HG02623 (cell line): ENCODE measurements around the gene PIP5K1B.

Experiments
- ATAC-seq: cut with Tn5 transposase; IDR thresholded peaks from one replicate; pipeline ENCODE4 v1.9.1; 2021; ENCODE audit warnings: moderate library complexity; ENCODE audit not compliant: unreplicated experiment

Gene PIP5K1B

GRCh38 chr9:68763104-68763503 is 58.1 kb downstream of the PIP5K1B start:
- ATAC-seq = no peak

DNA sequence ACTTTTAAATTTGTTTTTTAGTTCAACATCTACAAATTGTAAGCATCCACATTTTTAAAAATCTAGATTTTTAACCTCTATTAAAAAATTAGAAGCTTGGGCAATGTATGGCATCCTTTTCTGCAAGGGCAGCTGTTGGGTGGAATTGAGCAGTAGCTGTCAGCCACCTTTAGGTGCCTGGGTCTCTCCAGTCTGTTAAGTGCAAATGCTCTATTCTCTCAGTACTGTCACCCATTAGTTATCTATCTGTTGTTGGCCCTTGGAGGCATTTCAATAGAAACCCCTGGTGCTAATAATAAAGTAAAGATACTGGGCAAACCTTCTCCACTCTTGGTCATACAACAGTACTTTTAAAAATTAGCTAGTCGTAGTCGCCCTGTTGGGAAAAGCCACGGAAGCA is 63.6 kb downstream of the PIP5K1B start:
- no peak for ATAC-seq

- ATAC-seq = no peak
These were observed 64.8 kb downstream of the PIP5K1B start for GRCh38 chr9:68769852-68770251.

GRCh38 chr9:68771376-68771775 is 66.3 kb downstream of the PIP5K1B start:
- no peak for ATAC-seq

DNA sequence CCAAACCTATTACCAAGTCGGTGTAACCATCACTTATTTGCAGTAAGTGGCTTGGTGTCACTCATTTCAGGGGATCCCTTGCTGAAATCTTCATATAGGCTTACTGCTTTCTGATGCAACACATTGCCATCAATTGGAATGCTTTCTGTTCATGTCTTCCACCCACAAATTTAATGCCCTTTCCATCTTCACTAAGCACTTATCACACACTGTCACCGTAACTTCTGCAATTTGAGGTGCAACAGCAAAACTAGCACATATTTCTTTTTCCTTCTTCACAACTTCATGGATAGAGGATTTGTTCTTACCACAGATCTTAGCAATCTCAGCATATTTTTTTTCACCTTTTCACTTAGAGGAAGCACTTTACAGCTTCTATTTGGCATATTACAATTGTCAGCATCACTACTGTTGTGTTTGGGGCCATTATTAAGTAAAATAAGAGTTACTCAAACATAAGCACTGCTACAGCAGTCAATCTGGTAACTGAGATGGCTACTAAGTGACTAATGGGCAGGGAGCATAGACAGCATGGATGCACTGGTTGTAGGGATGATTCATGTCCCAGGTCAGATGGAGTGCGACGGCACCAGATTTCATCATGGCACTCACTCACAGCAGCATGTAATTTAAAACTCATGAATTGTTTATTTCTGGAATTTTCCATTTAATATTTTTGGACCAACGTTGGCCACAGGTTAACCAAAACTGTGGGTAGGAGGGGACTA is 70.1 kb downstream of the PIP5K1B start:
- no peak for ATAC-seq

DNA sequence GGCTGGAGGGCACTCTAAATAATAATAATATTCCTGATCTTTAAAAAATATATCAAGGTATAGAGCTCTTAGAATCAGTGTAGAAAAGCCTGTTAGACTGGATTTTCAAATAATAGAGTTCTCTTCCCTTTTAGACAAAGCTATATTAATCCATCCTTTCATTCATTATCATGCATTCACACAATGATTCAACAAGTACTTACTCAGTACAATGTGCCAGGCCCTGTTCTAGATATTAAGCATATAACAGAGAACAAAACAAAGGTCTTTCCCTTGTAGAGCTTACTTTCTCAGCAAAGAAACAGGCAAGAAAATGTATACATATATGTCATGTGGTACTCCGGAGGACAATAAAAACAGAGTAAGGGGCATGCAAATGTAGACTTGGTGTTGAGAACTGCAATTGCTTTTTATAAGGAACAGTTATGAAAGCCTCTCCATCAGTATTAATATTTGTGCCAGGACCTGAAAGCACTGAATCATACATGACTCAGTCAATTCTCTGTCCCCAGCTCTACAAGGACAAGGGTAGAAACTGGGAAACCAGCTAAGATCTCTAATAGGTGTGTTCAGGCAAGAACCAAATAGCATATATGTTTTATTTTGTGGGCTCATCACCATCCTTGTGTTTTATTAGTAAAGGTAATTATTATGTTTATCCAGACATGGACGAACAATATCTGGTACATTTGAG is 72.2 kb downstream of the PIP5K1B start:
- no peak for ATAC-seq

- ATAC-seq = no peak
These were observed 73.6 kb downstream of the PIP5K1B start for GRCh38 chr9:68778635-68779034.

GRCh38 chr9:68779558-68780379 is 74.7 kb downstream of the PIP5K1B start:
- peak; percentile 77 for ATAC-seq

DNA sequence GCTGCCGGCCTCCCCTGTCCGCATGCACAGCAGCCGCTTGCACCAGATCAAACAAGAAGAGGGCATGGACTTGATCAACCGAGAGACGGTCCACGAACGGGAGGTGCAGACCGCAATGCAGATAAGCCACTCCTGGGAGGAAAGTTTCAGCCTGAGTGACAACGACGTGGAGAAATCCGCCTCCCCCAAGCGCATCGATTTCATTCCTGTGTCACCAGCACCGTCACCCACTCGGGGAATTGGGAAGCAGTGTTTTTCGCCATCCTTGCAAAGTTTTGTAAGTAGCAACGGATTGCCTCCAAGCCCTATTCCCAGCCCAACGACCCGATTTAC is 75.3 kb downstream of the PIP5K1B start:
- ATAC-seq = no peak

DNA sequence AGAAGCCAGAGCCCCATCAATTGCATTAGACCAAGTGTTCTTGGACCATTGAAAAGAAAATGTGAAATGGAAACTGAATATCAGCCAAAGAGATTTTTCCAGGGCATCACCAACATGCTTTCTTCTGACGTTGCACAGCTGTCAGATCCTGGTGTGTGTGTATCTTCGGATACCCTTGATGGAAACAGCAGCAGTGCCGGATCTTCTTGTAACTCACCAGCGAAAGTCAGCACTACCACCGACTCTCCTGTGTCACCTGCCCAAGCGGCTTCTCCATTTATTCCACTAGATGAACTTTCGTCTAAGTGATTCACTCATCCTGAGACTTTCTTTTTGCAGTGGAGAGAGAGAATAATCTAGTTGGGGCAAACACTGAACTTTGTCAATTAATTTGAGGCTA is 75.7 kb downstream of the PIP5K1B start:
- ATAC-seq = no peak

DNA sequence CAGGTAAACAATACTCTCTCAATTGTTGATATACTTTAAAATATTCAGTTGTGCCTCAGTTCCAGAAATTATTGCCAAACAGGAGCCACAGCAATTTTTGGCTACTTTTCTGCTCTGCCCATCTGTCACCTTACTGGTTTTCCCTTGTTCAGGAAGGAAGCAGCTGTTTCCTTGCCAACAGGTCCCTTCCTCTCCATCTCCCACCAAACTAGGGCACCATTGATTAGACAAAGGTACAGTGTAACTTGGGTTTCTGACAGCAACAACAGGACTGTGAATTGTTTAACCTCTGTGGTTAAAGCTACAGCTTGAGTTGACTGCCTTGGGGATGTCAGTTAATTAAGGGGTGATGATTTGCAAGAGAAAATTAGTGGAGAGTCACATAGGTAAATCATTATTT is 76.9 kb downstream of the PIP5K1B start:
- ATAC-seq = no peak

GRCh38 chr9:68782546-68782945 is 77.5 kb downstream of the PIP5K1B start:
- ATAC-seq = no peak

DNA sequence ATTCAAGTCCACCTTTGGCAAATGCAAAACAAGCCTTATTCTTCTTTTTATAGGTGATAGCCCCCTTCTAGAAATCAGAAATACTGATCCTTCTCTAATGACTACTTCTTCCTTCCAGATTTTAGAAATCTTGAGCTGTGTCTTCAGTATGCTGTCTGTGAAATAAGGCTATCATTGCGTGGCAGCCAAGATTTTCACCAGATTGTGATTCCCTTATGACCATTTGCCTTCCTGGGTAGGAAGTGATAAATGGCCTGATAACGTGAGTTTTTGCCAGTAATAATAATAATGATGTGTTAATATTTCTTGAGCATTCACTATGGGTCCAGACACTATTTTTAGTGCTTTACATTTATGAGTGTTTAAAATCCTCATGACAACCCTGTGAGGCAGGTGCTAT is 80.9 kb downstream of the PIP5K1B start:
- ATAC-seq = no peak

- ATAC-seq = no peak
These were observed 86.1 kb downstream of the PIP5K1B start for GRCh38 chr9:68791169-68791568.

- ATAC-seq = peak; percentile 83
These were observed 88.7 kb downstream of the PIP5K1B start for GRCh38 chr9:68793605-68794343.

- ATAC-seq = no peak
These were observed 89.9 kb downstream of the PIP5K1B start for GRCh38 chr9:68794898-68795297.

GRCh38 chr9:68795411-68795810 is 90.4 kb downstream of the PIP5K1B start:
- ATAC-seq = no peak

DNA sequence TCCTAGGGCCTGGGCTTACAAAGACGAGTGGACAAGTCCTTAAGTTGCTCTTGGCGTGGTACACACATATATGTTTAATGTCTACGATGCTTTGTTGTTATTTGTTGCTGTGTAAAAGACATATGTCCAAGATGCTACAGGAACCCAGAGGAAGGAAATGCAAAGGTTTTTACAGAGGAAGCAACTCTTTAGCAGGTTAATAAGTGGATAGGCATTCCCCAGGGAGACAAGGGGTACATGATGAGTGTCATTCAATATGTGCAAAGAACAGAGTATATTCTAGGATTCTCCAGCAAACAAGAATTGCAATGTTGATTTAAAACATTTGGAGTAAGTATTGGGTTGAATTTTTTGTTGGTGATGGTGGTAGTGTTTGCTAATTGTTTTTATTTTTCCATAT is 92.1 kb downstream of the PIP5K1B start:
- ATAC-seq = no peak

- no peak for ATAC-seq
These were observed 93.4 kb downstream of the PIP5K1B start for GRCh38 chr9:68798423-68798822.

DNA sequence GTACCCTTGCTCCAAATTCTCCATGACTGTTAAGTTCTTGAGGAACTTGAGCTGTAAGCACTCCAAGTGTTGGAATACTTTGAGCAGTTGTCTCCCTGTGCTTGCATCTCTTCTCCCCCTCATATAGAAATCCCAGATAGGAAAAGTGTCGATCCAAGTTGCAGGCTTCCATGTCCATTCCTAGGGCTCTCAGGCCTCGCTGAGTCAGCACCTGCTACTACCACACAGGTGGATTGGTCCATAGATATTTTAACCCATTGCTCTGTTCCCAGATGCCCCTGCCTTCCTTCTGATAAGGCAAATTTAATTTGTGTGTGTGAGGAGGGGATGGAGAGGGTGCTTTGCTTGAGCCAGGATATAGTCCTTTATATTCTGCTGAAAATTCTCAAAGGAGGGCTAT is 95.8 kb downstream of the PIP5K1B start:
- ATAC-seq = no peak

GRCh38 chr9:68802525-68803015 is 97.5 kb downstream of the PIP5K1B start:
- peak; percentile 97 for ATAC-seq
